Panc1 (cell line): ENCODE data around the gene PSTPIP1.

ENCODE experiments used
- CTCF ChIP-seq: fragments of 450-650 bp; IDR thresholded peaks from 2 replicates; pipeline ENCODE4 v1.5.1; 2017; ENCODE audit warnings: mild to moderate bottlenecking
- REST ChIP-seq, 2 experiments: IDR thresholded peaks; 2 replicates each; pipeline ENCODE4 v1.6.1; 2011 to 2012; ENCODE audit warnings: low read depth in 2 of 2, control low read depth in 1 of 2, low read length in 1 of 2, mild to moderate bottlenecking in 1 of 2, moderate library complexity in 1 of 2; ENCODE audit not compliant: insufficient read depth in 1 of 2
- SIN3A ChIP-seq: IDR thresholded peaks from 2 replicates; pipeline ENCODE4 v1.6.1; 2012; ENCODE audit warnings: low read depth, mild to moderate bottlenecking, low read length, moderate library complexity, borderline replicate concordance; ENCODE audit not compliant: insufficient read depth

- TF ChIP-seq SIN3A = no peak
- TF ChIP-seq CTCF = no peak
- no peak for TF ChIP-seq REST (IDR thresholded peaks at IDR 0.05; ENCODE audit: insufficient read depth in 1 of 2, low read depth in 2 of 2, low read length in 1 of 2)
These were observed 8.2 kb upstream of the PSTPIP1 start for GRCh38 chr15:76986743-76987142.
